Activated T-helper 1 cell treated with anti-CD3 and anti-CD28 coated beads, Interleukin-2, amount 50 U/mL, for 16 hours (primary cell): ENCODE results near the gene PRLH.

Experiments used
- DNase-seq, 2 donors: peaks; one replicate each; pipeline ENCODE4 v3.0.0-alpha.2; 2020; ENCODE audit warnings: low read depth in 1 of 2, low spot score in 1 of 2

Gene PRLH, protein sequence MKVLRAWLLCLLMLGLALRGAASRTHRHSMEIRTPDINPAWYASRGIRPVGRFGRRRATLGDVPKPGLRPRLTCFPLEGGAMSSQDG

GRCh38 chr2:237566401-237567235 lies at the start of gene PRLH:
TSS of gene PRLH (plus strand) at chr2:237566574. CDS start at chr2:237566574, 0 bp downstream.
- no peak for DNase-seq

GRCh38 chr2:237517163-237517562 lies 49.2 kb upstream of the PRLH start:
- no peak for DNase-seq

- DNase-seq: no peak
Measured at GRCh38 chr2:237517990-237518389, 48.4 kb upstream of the PRLH start.

DNA sequence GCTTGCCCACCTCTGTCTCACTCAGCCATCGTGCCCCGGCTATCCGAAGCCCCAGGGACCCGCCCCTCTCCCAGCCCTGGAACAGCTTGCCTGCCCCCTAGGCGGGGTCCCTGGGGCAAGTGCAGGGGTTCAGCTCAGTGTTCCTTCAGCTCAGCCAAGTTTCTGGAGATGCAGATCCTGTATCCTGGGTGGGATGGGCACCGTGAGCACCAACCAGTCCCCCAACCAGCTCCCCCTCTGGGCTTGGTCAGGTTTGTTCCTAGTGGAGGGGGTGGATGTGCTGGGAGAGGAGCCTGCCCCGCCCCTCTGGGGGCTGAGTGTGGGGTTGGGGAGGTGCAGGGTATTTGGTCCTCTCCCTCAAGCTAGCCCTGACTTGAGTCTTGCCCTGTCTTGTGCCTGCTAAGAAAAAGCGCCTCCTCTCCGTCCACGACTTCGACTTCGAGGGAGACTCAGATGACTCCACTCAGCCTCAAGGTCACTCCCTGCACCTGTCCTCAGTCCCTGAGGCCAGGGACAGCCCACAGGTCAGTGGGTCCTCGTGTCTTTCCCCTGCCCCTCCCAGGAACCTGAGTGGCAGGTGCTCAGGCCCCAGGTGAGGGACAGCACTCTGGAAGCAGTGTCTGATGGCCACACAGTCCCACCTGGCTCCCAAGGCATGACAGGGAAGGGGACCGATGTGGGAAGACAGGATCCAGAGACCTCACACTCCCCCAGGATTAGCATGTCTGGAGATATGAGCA lies 46.7 kb upstream of the PRLH start:
- no peak for DNase-seq

DNA sequence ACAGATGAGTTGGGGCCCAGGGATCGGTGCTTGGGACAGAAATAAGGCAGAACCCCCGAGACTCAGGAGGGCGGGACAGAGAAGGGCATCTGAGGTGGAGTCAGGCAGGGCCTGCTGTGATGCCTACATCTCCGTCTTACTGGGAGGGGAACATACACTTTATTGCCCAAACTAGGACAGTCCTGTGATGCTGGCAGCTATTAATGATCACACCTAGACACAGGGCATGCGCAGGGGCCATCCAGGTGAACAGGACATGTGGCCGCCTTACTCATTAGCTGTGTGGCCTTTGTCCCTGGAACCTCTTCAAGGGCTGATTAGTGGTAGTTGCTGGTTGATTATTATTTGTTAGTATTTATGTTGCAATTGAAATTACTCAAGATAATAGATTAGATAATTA lies 46.1 kb upstream of the PRLH start:
- no peak for DNase-seq

DNA sequence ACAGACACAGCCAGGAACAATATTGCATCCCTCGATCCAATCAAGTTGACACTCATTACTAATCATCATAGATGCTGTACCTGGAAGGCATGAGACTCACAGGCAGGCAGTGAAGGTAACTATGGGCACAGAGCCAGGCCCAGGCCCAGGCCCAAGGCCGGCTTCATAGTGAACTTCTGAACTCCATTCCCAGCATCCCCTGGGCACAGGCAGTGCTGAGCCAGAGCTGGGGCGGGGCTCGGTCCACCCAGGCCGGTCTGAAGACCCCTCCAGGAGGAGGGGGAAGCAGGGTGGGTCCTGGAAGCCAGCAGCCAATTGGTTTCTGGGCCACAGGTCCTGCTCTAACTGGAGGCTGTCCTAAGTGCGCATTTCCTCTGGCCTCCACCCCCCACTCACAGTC lies 41.7 kb upstream of the PRLH start:
- DNase-seq: no peak

DNA sequence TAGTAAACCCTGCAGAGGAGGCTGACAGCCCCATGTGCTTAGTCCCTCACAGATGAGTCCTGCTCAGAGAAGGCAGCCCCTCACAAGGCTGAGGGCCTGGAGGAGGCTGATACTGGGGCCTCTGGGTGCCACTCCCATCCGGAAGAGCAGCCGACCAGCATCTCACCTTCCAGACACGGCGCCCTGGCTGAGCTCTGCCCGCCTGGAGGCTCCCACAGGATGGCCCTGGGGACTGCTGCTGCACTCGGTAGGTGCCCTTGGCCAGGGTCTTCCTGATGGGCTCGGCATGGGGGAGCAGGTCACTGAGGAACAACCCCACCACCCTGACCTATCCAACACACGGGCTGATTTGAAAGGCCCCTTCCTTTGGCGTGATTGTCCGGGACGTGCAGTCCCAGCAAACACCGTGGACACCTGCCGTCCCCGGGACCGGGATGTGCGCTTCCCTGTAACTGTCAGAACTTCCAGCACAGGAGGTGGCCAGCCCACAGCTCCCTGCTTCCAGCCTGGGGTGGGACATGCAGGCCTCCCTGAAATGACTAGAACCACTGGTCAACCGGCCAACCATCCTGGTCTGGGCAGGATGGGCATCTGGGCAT lies 40.7 kb upstream of the PRLH start:
- DNase-seq: no peak

GRCh38 chr2:237527233-237527632 lies 39.1 kb upstream of the PRLH start:
- DNase-seq: no peak

- no peak for DNase-seq
Measured at GRCh38 chr2:237527766-237528165, 38.6 kb upstream of the PRLH start.

- no peak for DNase-seq
Measured at GRCh38 chr2:237529452-237530402, 36.6 kb upstream of the PRLH start.

DNA sequence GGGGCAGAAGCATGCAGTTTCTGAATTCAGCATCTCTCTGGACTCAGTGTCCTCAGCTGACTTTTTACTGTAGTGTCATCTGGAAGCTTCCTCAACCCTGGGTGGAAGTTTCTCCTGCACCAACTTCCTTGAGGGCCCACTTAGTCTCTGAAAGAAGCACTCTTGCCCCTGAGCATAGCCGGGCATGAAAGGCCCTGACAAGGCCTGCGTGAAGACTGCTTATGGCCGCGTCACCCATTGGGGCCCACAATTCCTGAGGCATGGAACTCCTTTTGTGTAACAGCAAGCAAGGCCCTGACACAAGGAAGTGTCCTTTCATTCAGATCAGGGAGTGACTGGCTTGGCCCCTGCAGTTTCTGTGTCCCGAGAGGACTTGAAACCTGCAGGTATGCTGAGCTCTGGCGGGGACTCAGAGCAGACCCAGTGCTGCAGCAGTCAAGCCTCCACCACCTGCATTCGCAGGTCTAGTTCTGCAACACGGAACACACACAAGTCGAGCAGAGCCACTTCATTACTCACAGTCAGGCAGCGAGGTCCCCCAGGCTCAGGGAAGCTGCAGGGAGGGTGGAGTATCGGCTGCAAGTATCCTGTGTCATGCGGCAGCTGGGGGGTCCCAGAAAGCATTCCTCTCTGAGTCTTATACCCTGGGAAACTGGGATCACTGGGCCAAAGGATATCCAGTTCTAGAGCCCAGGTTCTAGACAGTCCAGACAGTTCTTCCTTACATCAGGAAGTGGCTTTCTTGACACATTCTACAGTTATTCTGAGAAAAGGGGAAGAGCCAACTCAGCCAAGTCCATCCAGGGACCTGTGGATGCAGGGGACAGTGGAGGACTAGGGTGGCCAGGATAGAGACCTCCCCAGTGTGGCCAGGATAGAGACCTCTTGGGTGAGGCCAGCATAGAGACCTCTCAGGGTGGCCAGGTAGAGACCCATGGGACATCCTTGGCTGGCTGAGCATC lies 35.6 kb upstream of the PRLH start:
- DNase-seq: no peak

DNA sequence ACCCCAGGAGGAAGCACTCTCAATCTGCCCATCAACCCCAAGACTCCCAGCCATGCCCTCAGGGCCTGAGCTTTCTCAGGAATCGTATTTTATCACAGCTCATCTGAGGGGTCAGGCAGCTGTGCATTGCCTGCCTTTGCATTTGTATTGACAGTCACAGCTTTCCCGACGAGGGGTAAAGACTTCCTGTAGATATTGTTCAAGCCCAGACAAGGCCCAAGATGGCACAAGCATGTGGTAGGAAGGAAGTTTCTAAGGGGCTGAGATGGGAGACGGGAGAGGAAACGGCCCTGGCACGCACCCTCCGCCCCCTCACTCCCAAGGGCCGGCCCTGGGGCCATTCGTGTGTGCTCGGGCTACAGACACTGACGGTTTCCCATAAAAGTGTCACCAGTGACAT lies 34.2 kb upstream of the PRLH start:
- no peak for DNase-seq

- DNase-seq: no peak
Measured at GRCh38 chr2:237533668-237534161, 32.7 kb upstream of the PRLH start.

GRCh38 chr2:237534380-237534779 lies 32.0 kb upstream of the PRLH start:
- no peak for DNase-seq

- no peak for DNase-seq
Measured at GRCh38 chr2:237535385-237536082, 30.8 kb upstream of the PRLH start.

DNA sequence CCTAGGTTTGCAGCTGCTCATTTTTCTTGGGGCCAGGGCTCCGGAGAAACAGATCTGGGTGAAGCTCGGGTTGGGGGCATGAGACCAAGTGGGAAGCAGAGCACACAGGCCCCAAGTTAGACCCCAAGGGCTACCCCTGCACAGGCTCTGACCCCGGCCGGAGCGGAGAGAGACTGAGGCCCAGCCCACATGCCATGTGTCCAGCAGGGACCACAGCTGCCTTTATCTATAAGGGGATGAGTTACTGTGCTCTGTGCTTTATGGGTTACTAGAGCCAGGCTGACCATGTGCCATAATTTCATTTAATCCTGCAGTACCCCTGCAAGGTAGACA lies 30.3 kb upstream of the PRLH start:
- no peak for DNase-seq

GRCh38 chr2:237536617-237537016 lies 29.8 kb upstream of the PRLH start:
- no peak for DNase-seq

DNA sequence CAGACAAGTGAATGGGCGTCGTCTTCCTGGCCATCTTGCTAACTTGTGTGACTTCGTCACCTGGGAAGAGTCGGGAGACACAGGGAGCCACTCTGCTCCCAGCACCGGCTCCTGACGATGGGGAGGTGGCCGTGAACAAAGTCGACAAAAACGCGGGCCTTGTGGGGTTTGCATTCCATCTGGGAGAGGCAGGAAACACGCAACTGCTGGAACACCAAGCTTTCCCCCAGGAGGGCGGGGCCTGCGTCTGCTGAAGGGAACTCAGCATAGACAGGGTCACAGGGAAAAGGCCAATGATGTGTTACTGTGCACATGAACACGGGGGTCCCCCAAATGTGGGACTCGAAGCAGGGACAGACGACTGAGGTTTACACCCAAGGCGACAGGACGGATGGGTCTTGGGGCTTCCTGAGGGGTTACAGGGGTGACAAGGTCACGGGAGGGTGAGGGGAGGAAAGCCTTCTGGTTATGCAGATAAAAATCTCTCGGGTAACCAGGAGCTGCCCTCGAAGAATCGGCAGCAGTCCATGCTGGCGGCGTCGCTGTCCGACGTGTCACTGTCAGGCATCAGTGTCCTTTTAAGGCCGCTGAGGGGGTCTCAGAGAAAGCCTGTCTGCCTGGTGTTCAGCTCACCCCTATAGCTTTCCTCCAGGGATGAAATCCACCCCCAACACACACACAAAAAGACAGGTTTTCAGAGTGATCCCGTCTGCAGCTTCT lies 28.2 kb upstream of the PRLH start:
- DNase-seq: no peak
